Kidney epithelial cell (primary cell): Measurements from ENCODE around the gene FLT4. TPM values are rescaled to one million over a fixed set of nuclear protein-coding genes. Genes with fewer than 3 reads are reported as not detected.

Experiments
- DNase-seq: peaks from one replicate; pipeline ENCODE4 v3.0.0-alpha.2; 2010; ENCODE audit warnings: low read depth
- H3K27me3 ChIP-seq: 2 replicates; pipeline ENCODE4 v1.6.0; 2011; ENCODE audit warnings: low read length; ENCODE audit not compliant: control insufficient read depth, insufficient read depth
- H3K36me3 ChIP-seq: 2 replicates; pipeline ENCODE4 v1.5.1; 2011; ENCODE audit warnings: low read length; ENCODE audit not compliant: control insufficient read depth, insufficient read depth
- H3K4me3 ChIP-seq: 2 replicates; pipeline ENCODE4 v1.5.1; 2011; ENCODE audit warnings: low read depth, mild to moderate bottlenecking, control low read depth, low read length
- CTCF ChIP-seq: IDR thresholded peaks from 2 replicates; pipeline ENCODE4 v1.5.1; 2011; ENCODE audit warnings: mild to moderate bottlenecking, moderate library complexity, low read length, control low read depth, inconsistent platforms; ENCODE audit not compliant: insufficient read depth, poor library complexity, severe bottlenecking
- total RNA-seq: library from RNA; depleted of rRNA; stranded (reverse); fragments of >200 nt; gene quantifications from 2 replicates; pipeline ENCODE4 v1.2.3, GENCODE V29; 2015

FLT4 gene
- total RNA-seq, 1 donor from 2014 or later, result 1.1 TPM

GRCh38 chr5:180647941-180648500, 1.4 kb downstream of the FLT4 start:
- H3K27me3 ChIP-seq, result peaks cover 50% of the 10 kb centered on the region
- TF ChIP-seq CTCF, result no peak
- no peaks in the 10 kb centered on the region for H3K36me3 ChIP-seq
- H3K4me3 ChIP-seq, result no peak overlapping the region
- DNase-seq, result no peak

GRCh38 chr5:180647465-180647864, 1.9 kb downstream of the FLT4 start:
- Histone ChIP-seq H3K27me3 (peaks cover 50% of the 10 kb centered on the region), H3K36me3 (no peaks in the 10 kb centered on the region), H3K4me3 (no peak overlapping the region)
- DNase-seq, result no peak
- no peak for TF ChIP-seq CTCF

- Histone ChIP-seq H3K4me3 (no peak overlapping the region), H3K27me3 (peaks cover 50% of the 10 kb centered on the region), H3K36me3 (no peaks in the 10 kb centered on the region)
- no peak for DNase-seq
- TF ChIP-seq CTCF, result no peak
These were observed 2.5 kb downstream of the FLT4 start for GRCh38 chr5:180646963-180647305.

GRCh38 chr5:180646289-180646962, 3.0 kb downstream of the FLT4 start:
- Histone ChIP-seq H3K4me3 (no peak overlapping the region), H3K27me3 (peaks cover 48% of the 10 kb centered on the region), H3K36me3 (no peaks in the 10 kb centered on the region)
- no peak for DNase-seq
- TF ChIP-seq CTCF, result no peak

GRCh38 chr5:180645274-180646204, 3.9 kb downstream of the FLT4 start:
- DNase-seq, result no peak
- H3K36me3 ChIP-seq, result no peaks in the 10 kb centered on the region
- no peak overlapping the region for H3K4me3 ChIP-seq
- no peak for TF ChIP-seq CTCF
- peaks cover 48% of the 10 kb centered on the region for H3K27me3 ChIP-seq
